Neural progenitor cell (in vitro differentiated cells): ENCODE results near the gene HPSE2. TPM values are rescaled to one million over a fixed set of nuclear protein-coding genes. Genes with fewer than 3 reads are reported as not detected.
"Not testable (repeated sequence)": the region's sequence is repeated elsewhere in the genome, so short reads cannot be mapped to it uniquely, and the experiment has no call there.

ENCODE experiments used
- DNase-seq: peaks from one replicate; pipeline ENCODE4 v3.0.0-alpha.2; 2016; ENCODE audit warnings: low spot score
- H2AFZ ChIP-seq: fragments of 200-600 bp; sonication (generic); replicated peaks from 2 replicates; pipeline ENCODE4 v1.6.1; 2016; ENCODE audit warnings: antibody characterized with exemption
- H3F3A ChIP-seq: fragments of 200-600 bp; sonication (generic); 2 replicates; pipeline ENCODE4 v1.6.1; 2016; ENCODE audit warnings: antibody characterized with exemption, low read depth
- H3K27ac ChIP-seq: fragments of 200-600 bp; sonication (generic); 2 replicates; pipeline ENCODE4 v1.5.1; 2016; ENCODE audit warnings: mild to moderate bottlenecking
- H3K27me3 ChIP-seq: fragments of 200-600 bp; sonication (generic); 2 replicates; pipeline ENCODE4 v1.6.1; 2016; ENCODE audit warnings: mild to moderate bottlenecking, moderate library complexity
- H3K36me3 ChIP-seq: fragments of 200-600 bp; sonication (generic); 2 replicates; pipeline ENCODE4 v1.5.1; 2016
- H3K4me1 ChIP-seq: fragments of 200-600 bp; sonication (generic); 2 replicates; pipeline ENCODE4 v1.6.1; 2016; ENCODE audit warnings: mixed run types
- H3K4me2 ChIP-seq: fragments of 200-600 bp; sonication (generic); 2 replicates; pipeline ENCODE4 v1.6.1; 2016
- H3K4me3 ChIP-seq: fragments of 200-600 bp; sonication (generic); 2 replicates; pipeline ENCODE4 v1.5.1; 2016
- H3K79me2 ChIP-seq: fragments of 200-600 bp; sonication (generic); 2 replicates; pipeline ENCODE4 v1.6.1; 2016; ENCODE audit warnings: low read depth
- H3K9ac ChIP-seq: fragments of 200-600 bp; sonication (generic); 2 replicates; pipeline ENCODE4 v1.6.1; 2016
- H3K9me3 ChIP-seq: fragments of 200-600 bp; sonication (generic); 2 replicates; pipeline ENCODE4 v1.5.1; 2016; ENCODE audit warnings: low read depth
- H4K20me1 ChIP-seq: fragments of 200-600 bp; sonication (generic); 2 replicates; pipeline ENCODE4 v1.6.1; 2016; ENCODE audit warnings: low read depth
- H3K27ac Mint-ChIP-seq: 3 replicates; pipeline ENCODE4 v1.8.0; 2021; ENCODE audit warnings: mixed read lengths
- H3K27me3 Mint-ChIP-seq: 2 replicates; pipeline ENCODE4 v1.8.0; 2022; ENCODE audit warnings: low read depth, mild to moderate bottlenecking, inconsistent platforms, moderate library complexity, mixed read lengths; ENCODE audit not compliant: insufficient read depth
- H3K36me3 Mint-ChIP-seq: 3 replicates; pipeline ENCODE4 v1.8.0; 2021; ENCODE audit warnings: mixed read lengths
- H3K4me1 Mint-ChIP-seq: 3 replicates; pipeline ENCODE4 v1.8.0; 2021; ENCODE audit warnings: mixed read lengths
- H3K4me3 Mint-ChIP-seq: 3 replicates; pipeline ENCODE4 v1.8.0; 2021; ENCODE audit warnings: mild to moderate bottlenecking, moderate library complexity, mixed read lengths
- H3K9me3 Mint-ChIP-seq: 3 replicates; pipeline ENCODE4 v1.8.0; 2020; ENCODE audit warnings: mixed read lengths
- EZH2 ChIP-seq: fragments of 200-600 bp; sonication (generic); IDR thresholded peaks from 2 replicates; pipeline ENCODE4 v1.6.1; 2017; ENCODE audit warnings: antibody characterized with exemption, mild to moderate bottlenecking, moderate library complexity
- EZH2phosphoT487 ChIP-seq: fragments of 200-600 bp; sonication (generic); IDR thresholded peaks from 2 replicates; pipeline ENCODE4 v1.6.1; 2017; ENCODE audit warnings: antibody characterized with exemption
- total RNA-seq: library from RNA; depleted of rRNA; stranded (reverse); fragments of >200 nt; gene quantifications from 2 replicates; pipeline ENCODE4 v1.2.3, GENCODE V29; 2015; ENCODE audit warnings: low replicate concordance
- TF ChIP-seq, protein P1 (sequence below): fragments of 200-600 bp; sonication (generic); IDR thresholded peaks from 2 replicates; pipeline ENCODE4 v1.5.1; 2017; ENCODE audit warnings: antibody characterized with exemption, mild to moderate bottlenecking

Gene HPSE2
- total RNA-seq, 1 donor from 2014 or later = 3.4 TPM

DNA sequence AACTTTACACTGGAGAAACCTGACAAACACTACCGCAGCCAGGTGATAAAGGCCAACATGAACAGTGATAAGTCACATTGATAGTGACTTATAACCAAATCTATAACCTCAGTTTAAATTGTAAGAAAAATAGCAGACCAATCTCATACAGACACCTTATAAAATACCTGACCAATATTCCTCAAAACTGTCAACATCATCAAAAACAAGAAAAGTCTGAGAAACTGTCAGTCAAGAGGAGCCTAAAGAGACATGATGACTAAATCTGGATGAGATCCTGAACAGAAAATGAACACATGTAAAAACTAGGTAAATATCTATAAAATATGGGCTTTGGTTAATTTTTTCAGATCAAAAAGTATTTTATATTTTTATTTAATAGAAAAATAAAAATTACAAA is 233.3 kb downstream of the HPSE2 start:
- Mint-ChIP-seq H3K9me3 (peaks cover 17% of the 10 kb centered on the region), H3K4me3 (no peak overlapping the region), H3K27me3 (no peaks in the 10 kb centered on the region), H3K27ac (no peak overlapping the region), H3K36me3 (no peaks in the 10 kb centered on the region), H3K4me1 (no peaks in the 10 kb centered on the region)
- Histone ChIP-seq H2AFZ (no peak overlapping the region), H3K4me1 (no peaks in the 10 kb centered on the region), H3K4me3 (no peak overlapping the region), H3K9me3 (peaks cover 16% of the 10 kb centered on the region), H3K9ac (no peak overlapping the region), H3K79me2 (no peaks in the 10 kb centered on the region), H4K20me1 (no peaks in the 10 kb centered on the region), H3K27me3 (no peaks in the 10 kb centered on the region), H3K36me3 (no peaks in the 10 kb centered on the region), H3K27ac (no peak overlapping the region), H3F3A (no peaks in the 10 kb centered on the region), H3K4me2 (no peak overlapping the region)
- no peak for DNase-seq
- TF ChIP-seq EZH2 (no peak), EZH2phosphoT487 (no peak)
- TF ChIP-seq, protein P1, sequence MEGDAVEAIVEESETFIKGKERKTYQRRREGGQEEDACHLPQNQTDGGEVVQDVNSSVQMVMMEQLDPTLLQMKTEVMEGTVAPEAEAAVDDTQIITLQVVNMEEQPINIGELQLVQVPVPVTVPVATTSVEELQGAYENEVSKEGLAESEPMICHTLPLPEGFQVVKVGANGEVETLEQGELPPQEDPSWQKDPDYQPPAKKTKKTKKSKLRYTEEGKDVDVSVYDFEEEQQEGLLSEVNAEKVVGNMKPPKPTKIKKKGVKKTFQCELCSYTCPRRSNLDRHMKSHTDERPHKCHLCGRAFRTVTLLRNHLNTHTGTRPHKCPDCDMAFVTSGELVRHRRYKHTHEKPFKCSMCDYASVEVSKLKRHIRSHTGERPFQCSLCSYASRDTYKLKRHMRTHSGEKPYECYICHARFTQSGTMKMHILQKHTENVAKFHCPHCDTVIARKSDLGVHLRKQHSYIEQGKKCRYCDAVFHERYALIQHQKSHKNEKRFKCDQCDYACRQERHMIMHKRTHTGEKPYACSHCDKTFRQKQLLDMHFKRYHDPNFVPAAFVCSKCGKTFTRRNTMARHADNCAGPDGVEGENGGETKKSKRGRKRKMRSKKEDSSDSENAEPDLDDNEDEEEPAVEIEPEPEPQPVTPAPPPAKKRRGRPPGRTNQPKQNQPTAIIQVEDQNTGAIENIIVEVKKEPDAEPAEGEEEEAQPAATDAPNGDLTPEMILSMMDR = no peak

DNA sequence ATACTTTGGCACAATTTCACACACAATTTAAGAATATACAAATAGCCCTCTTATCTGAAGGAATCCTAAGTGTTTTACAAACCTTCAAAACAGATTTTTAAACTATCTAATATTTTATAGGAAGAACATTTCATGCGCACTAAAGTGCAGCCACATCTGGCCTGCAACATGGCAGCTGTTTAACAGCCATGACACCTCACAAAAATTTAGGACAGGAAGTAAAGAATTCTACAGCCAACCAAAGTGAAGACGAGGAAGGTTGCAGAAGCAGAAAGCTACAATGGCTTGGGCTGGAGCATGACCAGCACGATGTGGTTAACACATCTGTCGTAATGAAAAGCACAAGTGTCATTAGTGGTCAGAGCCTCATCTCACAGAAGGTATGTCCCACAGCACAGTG is 238.1 kb downstream of the HPSE2 start:
- Histone ChIP-seq H3K79me2 (no peaks in the 10 kb centered on the region), H2AFZ (no peak overlapping the region)

DNA sequence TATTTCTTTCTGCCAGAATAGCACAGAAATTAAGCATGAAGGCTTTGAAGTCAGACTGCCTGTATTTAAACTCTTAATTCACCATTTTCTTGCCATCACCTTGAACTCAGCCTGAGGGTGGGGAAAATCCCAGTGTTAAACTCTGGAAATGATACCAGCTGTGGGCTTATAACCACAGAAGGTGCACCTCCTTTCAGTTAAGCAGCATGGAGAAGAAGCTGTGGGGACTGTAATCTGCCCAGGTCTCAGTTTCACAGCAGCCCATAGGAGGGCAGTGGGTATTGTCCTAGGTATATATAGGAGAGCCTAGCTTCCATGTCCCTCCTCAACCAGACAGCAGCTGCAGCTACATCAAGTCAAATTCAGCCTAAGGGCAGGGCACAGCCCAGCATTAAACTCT is 241.6 kb downstream of the HPSE2 start:
- Mint-ChIP-seq H3K36me3 (no peaks in the 10 kb centered on the region), H3K9me3 (no peaks in the 10 kb centered on the region), H3K4me3 (no peak overlapping the region), H3K27me3 (no peaks in the 10 kb centered on the region), H3K4me1 (no peaks in the 10 kb centered on the region), H3K27ac (no peak overlapping the region)
- Histone ChIP-seq H3K27me3 (no peaks in the 10 kb centered on the region), H3K27ac (no peak overlapping the region), H2AFZ (no peak overlapping the region), H3K4me2 (no peak overlapping the region), H3K79me2 (no peaks in the 10 kb centered on the region), H3K9ac (no peak overlapping the region), H3K4me3 (no peak overlapping the region), H3K36me3 (no peaks in the 10 kb centered on the region), H3F3A (no peaks in the 10 kb centered on the region), H4K20me1 (no peaks in the 10 kb centered on the region), H3K9me3 (no peaks in the 10 kb centered on the region), H3K4me1 (no peaks in the 10 kb centered on the region)
- DNase-seq = no peak
- no peak for TF ChIP-seq EZH2phosphoT487
- no peak for TF ChIP-seq EZH2
- TF ChIP-seq, protein P1 = no peak

More for the DNA sequence above, 238.1 kb downstream of the HPSE2 start:
- Histone ChIP-seq H3K27me3 (no peaks in the 10 kb centered on the region), H3K36me3 (no peaks in the 10 kb centered on the region), H3K27ac (no peak overlapping the region), H3K9ac (no peak overlapping the region), H3K9me3 (no peaks in the 10 kb centered on the region), H3K4me2 (no peak overlapping the region), H3F3A (no peaks in the 10 kb centered on the region), H4K20me1 (no peaks in the 10 kb centered on the region), H3K4me3 (no peak overlapping the region), H3K4me1 (no peaks in the 10 kb centered on the region)
- Mint-ChIP-seq H3K9me3 (no peaks in the 10 kb centered on the region), H3K36me3 (no peaks in the 10 kb centered on the region), H3K27ac (no peak overlapping the region), H3K4me1 (no peaks in the 10 kb centered on the region), H3K4me3 (no peak overlapping the region), H3K27me3 (no peaks in the 10 kb centered on the region)
- DNase-seq = no peak
- TF ChIP-seq, protein P1 = no peak
- no peak for TF ChIP-seq EZH2phosphoT487

DNA sequence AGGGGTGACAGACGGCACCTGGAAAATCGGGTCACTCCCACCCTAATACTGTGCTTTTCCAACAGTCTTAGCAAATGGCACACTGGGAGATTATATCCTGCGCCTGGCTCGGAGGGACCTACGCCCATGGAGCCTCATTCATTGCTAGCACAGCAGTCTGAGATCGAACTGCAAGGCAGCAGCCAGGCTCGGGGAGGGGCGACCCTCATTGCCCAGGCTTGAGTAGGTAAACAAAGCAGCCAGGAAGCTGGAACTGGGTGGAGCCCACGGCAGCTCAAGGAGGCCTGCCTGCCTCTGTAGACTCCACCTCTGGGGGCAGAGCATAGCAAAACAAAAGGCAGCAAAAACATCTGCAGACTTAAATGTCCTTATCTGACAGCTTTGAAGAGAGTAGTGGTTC is 251.9 kb downstream of the HPSE2 start:
- H3K9me3 Mint-ChIP-seq, H3K27me3 Mint-ChIP-seq, H3K4me1 ChIP-seq, H3K27ac ChIP-seq, H3K9ac ChIP-seq, H3K4me2 ChIP-seq, H3K36me3 ChIP-seq, H3K4me3 ChIP-seq, H3K27ac Mint-ChIP-seq, H3K9me3 ChIP-seq, H2AFZ ChIP-seq, H3K4me3 Mint-ChIP-seq, H3K79me2 ChIP-seq, DNase-seq, H3F3A ChIP-seq, H3K36me3 Mint-ChIP-seq, H3K27me3 ChIP-seq, H4K20me1 ChIP-seq, H3K4me1 Mint-ChIP-seq: not testable (repeated sequence)
